OCI-LY7 (cell line): ENCODE results near the gene CCDC39. TPM values are rescaled to one million over a fixed set of nuclear protein-coding genes. Genes with fewer than 3 reads are reported as not detected.
"Not testable (repeated sequence)": the region's sequence is repeated elsewhere in the genome, so short reads cannot be mapped to it uniquely, and the experiment has no call there.

Source experiments
- BruUV-seq: library from RNA; stranded (reverse); fragments of 400-500 nt; replicated peaks from 2 replicates; lab custom pipeline; 2021; lab: Mats Ljungman, UMichigan
- CTCF ChIA-PET: fragments of 300-600 bp; sonication (Branson Sonifier 250); formaldehyde crosslinking; loops from one replicate; lab custom pipeline; 2022; ENCODE audit warnings: antibody characterized with exemption; ENCODE audit not compliant: unreplicated experiment; lab: Charles Lee
- POLR2A ChIA-PET: fragments of 300-600 bp; sonication (Branson Sonifier 250); formaldehyde crosslinking; loops from one replicate; lab custom pipeline; 2022; ENCODE audit warnings: antibody characterized with exemption; lab: Charles Lee
- DNase-seq: peaks from one replicate; pipeline ENCODE4 v3.0.0-alpha.2; 2015; ENCODE audit warnings: low spot score
- H2AFZ ChIP-seq: fragments of 200-600 bp; sonication (generic), shearing (Covaris generic); 2 replicates; pipeline ENCODE4 v1.6.1; 2014; ENCODE audit warnings: mild to moderate bottlenecking, antibody characterized with exemption, low read length, moderate library complexity
- H3K27ac ChIP-seq: fragments of 200-600 bp; sonication (generic); 2 replicates; pipeline ENCODE4 v1.5.1; 2014; ENCODE audit warnings: mixed run types, low read depth, mild to moderate bottlenecking, moderate library complexity, low read length, inconsistent platforms; ENCODE audit not compliant: poor library complexity, severe bottlenecking
- H3K36me3 ChIP-seq: fragments of 200-600 bp; sonication (generic); 2 replicates; pipeline ENCODE4 v1.6.1; 2014; ENCODE audit warnings: mild to moderate bottlenecking, antibody characterized with exemption, low read length, moderate library complexity, mixed read lengths; ENCODE audit not compliant: insufficient read depth
- H3K4me1 ChIP-seq: fragments of 200-600 bp; sonication (generic); 2 replicates; pipeline ENCODE4 v1.5.1; 2014; ENCODE audit warnings: mild to moderate bottlenecking, low read length; ENCODE audit not compliant: insufficient read depth, poor library complexity, severe bottlenecking
- H3K4me2 ChIP-seq: fragments of 200-600 bp; sonication (generic); 2 replicates; pipeline ENCODE4 v1.6.1; 2014; ENCODE audit warnings: mild to moderate bottlenecking, low read length
- H3K4me3 ChIP-seq: fragments of 200-600 bp; sonication (generic); 2 replicates; pipeline ENCODE4 v1.5.1; 2014; ENCODE audit warnings: mild to moderate bottlenecking, low read depth, low read length; ENCODE audit not compliant: poor library complexity, severe bottlenecking
- H3K79me2 ChIP-seq: fragments of 200-600 bp; sonication (generic); 2 replicates; pipeline ENCODE4 v1.6.1; 2016; ENCODE audit warnings: low read depth, mild to moderate bottlenecking, low read length, moderate library complexity, mixed read lengths; ENCODE audit not compliant: insufficient read depth
- H3K9me2 ChIP-seq: fragments of 200-600 bp; sonication (generic); 2 replicates; pipeline ENCODE4 v1.6.1; 2016; ENCODE audit warnings: mild to moderate bottlenecking, low read length, mixed read lengths; ENCODE audit not compliant: insufficient read depth
- H3K9me3 ChIP-seq: fragments of 200-600 bp; sonication (generic); 2 replicates; pipeline ENCODE4 v1.6.1; 2014; ENCODE audit warnings: mild to moderate bottlenecking, mixed run types, low read length, mixed read lengths
- H4K20me1 ChIP-seq: fragments of 200-600 bp; sonication (generic); 2 replicates; pipeline ENCODE4 v1.6.1; 2014; ENCODE audit warnings: mild to moderate bottlenecking, antibody characterized with exemption, low read length, moderate library complexity, mixed read lengths; ENCODE audit not compliant: insufficient read depth
- EZH2phosphoT487 ChIP-seq: fragments of 200-600 bp; sonication (generic); IDR thresholded peaks from 2 replicates; pipeline ENCODE4 v1.6.1; 2018; ENCODE audit warnings: low read depth, borderline replicate concordance, mild to moderate bottlenecking, mixed run types, antibody characterized with exemption, low read length, moderate library complexity, mixed read lengths
- intact Hi-C: fragments of 100-400 bp; cut with micrococcal nuclease; formaldehyde crosslinking; loops from one replicate; pipeline ENCODE4 v1.10.0; 2022; ENCODE audit not compliant: unreplicated experiment
- total RNA-seq, 2 experiments: library from RNA; depleted of rRNA in 1 of 2; stranded (reverse); fragments of >200 nt in 1 of 2; shearing (Covaris generic) in 1 of 2; gene quantifications; 2 replicates each; pipeline ENCODE4 v1.2.3, GENCODE V29; 2014 to 2022
- TF ChIP-seq, protein P1 (sequence below): fragments of 200-600 bp; sonication (generic); conservative IDR thresholded peaks from 2 replicates; pipeline ENCODE4 v1.5.1; 2014; ENCODE audit warnings: mild to moderate bottlenecking, antibody characterized with exemption, low read length, moderate library complexity, mixed read lengths

CCDC39 gene
- total RNA-seq, 2 experiments from 2014 or later = 0.03 TPM; not detected in 1

GRCh38 chr3:180624714-180625113, 54.6 kb downstream of the CCDC39 start:
- H3K27ac ChIP-seq = no peak overlapping the region
- CTCF ChIA-PET = no interaction called here
- H3K9me3 ChIP-seq = no peaks in the 10 kb centered on the region
- H3K9me2 ChIP-seq = no peaks in the 10 kb centered on the region
- DNase-seq = no peak
- peaks cover 28% of the 10 kb centered on the region for H3K36me3 ChIP-seq
- intact Hi-C loops = no loop called here
- H3K4me1 ChIP-seq = no peaks in the 10 kb centered on the region
- H3K4me3 ChIP-seq = no peak overlapping the region
- H3K79me2 ChIP-seq = no peaks in the 10 kb centered on the region
- H2AFZ ChIP-seq = no peak overlapping the region
- no peak overlapping the region for H3K4me2 ChIP-seq
- POLR2A ChIA-PET = no interaction called here
- no peaks in the 10 kb centered on the region for H4K20me1 ChIP-seq
- no peak for TF ChIP-seq EZH2phosphoT487
- TF ChIP-seq, protein P1, sequence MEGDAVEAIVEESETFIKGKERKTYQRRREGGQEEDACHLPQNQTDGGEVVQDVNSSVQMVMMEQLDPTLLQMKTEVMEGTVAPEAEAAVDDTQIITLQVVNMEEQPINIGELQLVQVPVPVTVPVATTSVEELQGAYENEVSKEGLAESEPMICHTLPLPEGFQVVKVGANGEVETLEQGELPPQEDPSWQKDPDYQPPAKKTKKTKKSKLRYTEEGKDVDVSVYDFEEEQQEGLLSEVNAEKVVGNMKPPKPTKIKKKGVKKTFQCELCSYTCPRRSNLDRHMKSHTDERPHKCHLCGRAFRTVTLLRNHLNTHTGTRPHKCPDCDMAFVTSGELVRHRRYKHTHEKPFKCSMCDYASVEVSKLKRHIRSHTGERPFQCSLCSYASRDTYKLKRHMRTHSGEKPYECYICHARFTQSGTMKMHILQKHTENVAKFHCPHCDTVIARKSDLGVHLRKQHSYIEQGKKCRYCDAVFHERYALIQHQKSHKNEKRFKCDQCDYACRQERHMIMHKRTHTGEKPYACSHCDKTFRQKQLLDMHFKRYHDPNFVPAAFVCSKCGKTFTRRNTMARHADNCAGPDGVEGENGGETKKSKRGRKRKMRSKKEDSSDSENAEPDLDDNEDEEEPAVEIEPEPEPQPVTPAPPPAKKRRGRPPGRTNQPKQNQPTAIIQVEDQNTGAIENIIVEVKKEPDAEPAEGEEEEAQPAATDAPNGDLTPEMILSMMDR = no peak
- no TSS peak for BruUV-seq

- DNase-seq = no peak
- ChIA-PET POLR2A (interaction anchor here (0.6 to 1.0 kb wide), 2 partner anchors 11 to 18 kb away, joined by 3 to 4 read pairs; partner anchors contain the start of gene TTC14), CTCF (no interaction called here)
- no TSS peak for BruUV-seq
- Histone ChIP-seq H3K27ac (no peak overlapping the region), H3K9me2 (no peaks in the 10 kb centered on the region), H3K4me2 (no peak overlapping the region), H3K9me3 (no peaks in the 10 kb centered on the region), H3K4me1 (no peaks in the 10 kb centered on the region), H2AFZ (no peak overlapping the region), H3K79me2 (no peaks in the 10 kb centered on the region), H3K4me3 (no peak overlapping the region), H4K20me1 (no peaks in the 10 kb centered on the region), H3K36me3 (peaks cover 27% of the 10 kb centered on the region)
- TF ChIP-seq EZH2phosphoT487 = no peak
- TF ChIP-seq, protein P1 = no peak
- intact Hi-C loops = no loop called here
Measured at GRCh38 chr3:180619723-180620122, 59.6 kb downstream of the CCDC39 start.

DNA sequence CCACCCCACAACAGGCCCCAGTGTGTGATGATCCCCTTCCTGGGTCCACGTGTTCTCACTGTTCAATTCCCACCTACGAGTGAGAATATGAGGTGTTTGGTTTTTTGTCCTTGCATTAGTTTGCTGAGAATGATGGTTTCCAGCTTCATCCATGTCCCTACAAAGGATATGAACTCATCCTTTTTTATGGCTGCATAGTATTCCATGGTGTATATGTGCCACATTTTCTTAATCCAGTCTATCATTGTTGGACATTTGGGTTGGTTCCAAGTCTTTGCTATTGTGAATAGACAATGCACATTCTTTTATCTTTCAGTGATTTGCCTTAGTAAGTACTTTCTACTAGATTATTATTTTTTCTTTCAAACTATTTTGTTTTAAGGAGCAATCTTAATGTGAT, 60.7 kb downstream of the CCDC39 start:
- POLR2A ChIA-PET, H3K4me1 ChIP-seq, DNase-seq, H3K79me2 ChIP-seq, H3K4me3 ChIP-seq, H3K9me2 ChIP-seq, BruUV-seq, H3K9me3 ChIP-seq, H3K27ac ChIP-seq, H3K4me2 ChIP-seq, H4K20me1 ChIP-seq, CTCF ChIA-PET, H2AFZ ChIP-seq, intact Hi-C loops: not testable (repeated sequence)
- H3K36me3 ChIP-seq = peaks cover 29% of the 10 kb centered on the region
